ENCODE data around the gene HSPA14. TPM values are rescaled to one million over a fixed set of nuclear protein-coding genes. Genes with fewer than 3 reads are reported as not detected.

The HSPA14 gene
- total RNA-seq, 1 donor from 2014 or later: 7.6 TPM

- DNase-seq (ENCODE audit: missing footprints) (no peak), ATAC-seq (no peak)
- intact Hi-C loops (cut with DNase I): no loop called here
These were observed 80.9 kb downstream of the HSPA14 start for GRCh38 chr10:14918964-14919363.

Other genes starting within 250 kb of the HSPA14 start
- gene FAM107B, start 63.4 kb upstream of the HSPA14 start, total RNA-seq: 4.2 TPM
- gene CDNF, start 269 bp upstream of the HSPA14 start, total RNA-seq: 1.9 TPM
- 5.6 TPM for gene MSANTD7, start within 50 bp of the HSPA14 start, total RNA-seq
- 4.9 TPM for gene SUV39H2, start 40.6 kb downstream of the HSPA14 start, total RNA-seq
- 4.2 TPM for gene DCLRE1C, start 115.8 kb downstream of the HSPA14 start, total RNA-seq
- not detected for gene MEIG1, start 121.1 kb downstream of the HSPA14 start, total RNA-seq
- gene OLAH, start 205.6 kb downstream of the HSPA14 start, total RNA-seq: 0.35 TPM